HepG2 (cell line): ENCODE data around the gene MLXIPL. TPM values are rescaled to one million over a fixed set of nuclear protein-coding genes. Genes with fewer than 3 reads are reported as not detected.

Experiments
- EEA1 ChIP-seq: sonication (generic); formaldehyde crosslinking; IDR thresholded peaks from 2 replicates; pipeline ENCODE4 v1.5.1; 2020; ENCODE audit warnings: mild to moderate bottlenecking, missing genetic modification reagents, borderline replicate concordance
- EP300 ChIP-seq, 3 experiments: sonication (generic) in 1 of 3; formaldehyde crosslinking in 1 of 3; IDR thresholded peaks; 2 replicates each; pipeline versions ENCODE4 v1.5.1 to v1.6.1; 2011 to 2020; ENCODE audit warnings: low read depth in 2 of 3, low read length in 2 of 3, borderline replicate concordance in 1 of 3, improper control_type of control experiment in 1 of 3, mild to moderate bottlenecking in 1 of 3, missing genetic modification reagents in 1 of 3, moderate library complexity in 1 of 3
- GABPA ChIP-seq, 2 experiments: IDR thresholded peaks; 2 replicates each; pipeline ENCODE4 v1.6.1; 2011 to 2016; ENCODE audit warnings: low read depth in 2 of 2, low read length in 1 of 2, missing biosample characterization in 1 of 2, missing genetic modification characterization in 1 of 2
- KDM2A ChIP-seq: sonication (generic); formaldehyde crosslinking; IDR thresholded peaks from 2 replicates; pipeline ENCODE4 v1.4.0; 2020; ENCODE audit warnings: low read depth, missing genetic modification reagents, borderline replicate concordance
- MLLT10 ChIP-seq: sonication (generic); formaldehyde crosslinking; IDR thresholded peaks from 2 replicates; pipeline ENCODE4 v1.4.0; 2020; ENCODE audit warnings: missing genetic modification reagents
- RAD51 ChIP-seq: fragments of 450-650 bp; IDR thresholded peaks from 2 replicates; pipeline ENCODE4 v1.6.1; 2016; ENCODE audit warnings: borderline replicate concordance
- RNF2 ChIP-seq: fragments of 450-650 bp; conservative IDR thresholded peaks from 2 replicates; pipeline ENCODE4 v1.6.1; 2016; ENCODE audit warnings: low read depth
- STAT5B ChIP-seq: sonication (generic); formaldehyde crosslinking; IDR thresholded peaks from 2 replicates; pipeline ENCODE4 v1.4.0; 2020; ENCODE audit warnings: missing genetic modification reagents
- TCF7L2 ChIP-seq: IDR thresholded peaks from 2 replicates; pipeline ENCODE4 v1.6.1; 2011; ENCODE audit warnings: mild to moderate bottlenecking, low read depth, low read length, moderate library complexity
- TSC22D2 ChIP-seq: sonication (generic); formaldehyde crosslinking; IDR thresholded peaks from 2 replicates; pipeline ENCODE4 v1.5.1; 2020; ENCODE audit warnings: missing genetic modification reagents, mild to moderate bottlenecking, borderline replicate concordance
- ZMYM3 ChIP-seq: sonication (generic); formaldehyde crosslinking; IDR thresholded peaks from 2 replicates; pipeline ENCODE4 v1.5.1; 2020; ENCODE audit warnings: mild to moderate bottlenecking, missing genetic modification reagents
- ZNF337 ChIP-seq: sonication (generic); formaldehyde crosslinking; IDR thresholded peaks from 2 replicates; pipeline ENCODE4 v1.5.1; 2020; ENCODE audit warnings: missing genetic modification reagents, low read depth, mild to moderate bottlenecking, borderline replicate concordance
- ZNF34 ChIP-seq: sonication (generic); formaldehyde crosslinking; IDR thresholded peaks from 2 replicates; pipeline ENCODE4 v1.4.0; 2020; ENCODE audit warnings: mild to moderate bottlenecking, missing genetic modification reagents, borderline replicate concordance
- ZNF484 ChIP-seq: sonication (generic); formaldehyde crosslinking; IDR thresholded peaks from 2 replicates; pipeline ENCODE4 v1.5.1; 2020; ENCODE audit warnings: mild to moderate bottlenecking, low read depth, missing genetic modification reagents, borderline replicate concordance
- ZNF550 ChIP-seq: sonication (generic); formaldehyde crosslinking; IDR thresholded peaks from 2 replicates; pipeline ENCODE4 v1.4.0; 2020; ENCODE audit warnings: mild to moderate bottlenecking, missing genetic modification reagents, borderline replicate concordance
- ZNF569 ChIP-seq: sonication (generic); formaldehyde crosslinking; IDR thresholded peaks from 2 replicates; pipeline ENCODE4 v1.5.0; 2020; ENCODE audit warnings: mild to moderate bottlenecking, missing genetic modification reagents, moderate library complexity, borderline replicate concordance
- ZNF598 ChIP-seq: sonication (generic); formaldehyde crosslinking; IDR thresholded peaks from 2 replicates; pipeline ENCODE4 v1.5.1; 2020; ENCODE audit warnings: mild to moderate bottlenecking, missing genetic modification reagents, borderline replicate concordance
- ZNF670 ChIP-seq: sonication (generic); formaldehyde crosslinking; IDR thresholded peaks from 2 replicates; pipeline ENCODE4 v1.8.0; 2022; ENCODE audit warnings: mild to moderate bottlenecking, missing genetic modification reagents, borderline replicate concordance
- polyA plus RNA-seq, 8 experiments: library from polyadenylated mRNA; depleted of rRNA in 3 of 8; stranded (reverse) in 7 of 8; unstranded in 1 of 8; fragments of >200 nt; fragmentation: Illumina TruSeq in 4 of 8; extraction: Trizol in 4 of 8; gene quantifications; 2 replicates each; pipeline versions ENCODE4 v1.2.1 to v1.2.3, GENCODE V29; 2011 to 2016; ENCODE audit warnings: low read depth in 4 of 8, missing spikeins in 1 of 8, mixed read lengths in 1 of 8; ENCODE audit not compliant: insufficient read depth in 1 of 8
- total RNA-seq, 5 experiments: library from RNA; depleted of rRNA; stranded (reverse); fragments of >200 nt; fragmentation: Illumina TruSeq; extraction: Trizol; gene quantifications; 2 replicates each; pipeline ENCODE4 v1.2.3, GENCODE V29; 2016; ENCODE audit warnings: low read depth in 1 of 5
- TF ChIP-seq, protein P1 (sequence below): sonication (generic); formaldehyde crosslinking; IDR thresholded peaks from 2 replicates; pipeline ENCODE4 v1.4.0; 2020; ENCODE audit warnings: missing genetic modification reagents, mild to moderate bottlenecking, borderline replicate concordance
- TF ChIP-seq, protein P2 (sequence below): sonication (generic); formaldehyde crosslinking; IDR thresholded peaks from 2 replicates; pipeline ENCODE4 v1.5.0; 2020; ENCODE audit warnings: missing genetic modification reagents, mild to moderate bottlenecking, borderline replicate concordance
- TF ChIP-seq, protein P3 (sequence below): sonication (generic); formaldehyde crosslinking; IDR thresholded peaks from 2 replicates; pipeline ENCODE4 v1.5.0; 2020; ENCODE audit warnings: missing genetic modification reagents
- TF ChIP-seq, protein P4 (sequence below): sonication (generic); formaldehyde crosslinking; conservative IDR thresholded peaks from 2 replicates; pipeline ENCODE4 v1.8.0; 2022; ENCODE audit warnings: mild to moderate bottlenecking, moderate library complexity, missing genetic modification reagents

The MLXIPL gene
- total and polyA plus RNA-seq, 2 of the 13 experiments (the other 11 are each of a cell fraction or from before 2014, with no cell fraction given) = 51.6 to 60.1 TPM

- no peak for TF ChIP-seq ZNF34 (CRISPR knock-in tag)
- no peak for TF ChIP-seq RNF2
- TF ChIP-seq, protein P1, sequence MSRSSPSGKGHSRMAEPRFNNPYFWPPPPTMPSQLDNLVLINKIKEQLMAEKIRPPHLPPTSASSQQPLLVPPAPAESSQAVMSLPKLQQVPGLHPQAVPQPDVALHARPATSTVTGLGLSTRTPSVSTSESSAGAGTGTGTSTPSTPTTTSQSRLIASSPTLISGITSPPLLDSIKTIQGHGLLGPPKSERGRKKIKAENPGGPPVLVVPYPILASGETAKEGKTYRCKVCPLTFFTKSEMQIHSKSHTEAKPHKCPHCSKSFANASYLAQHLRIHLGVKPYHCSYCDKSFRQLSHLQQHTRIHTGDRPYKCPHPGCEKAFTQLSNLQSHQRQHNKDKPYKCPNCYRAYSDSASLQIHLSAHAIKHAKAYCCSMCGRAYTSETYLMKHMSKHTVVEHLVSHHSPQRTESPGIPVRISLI = no peak
- TF ChIP-seq TSC22D2 (CRISPR knock-in tag) = no peak
- TF ChIP-seq KDM2A (CRISPR knock-in tag) = no peak; the same call in 1 of the 2 replicates
- TF ChIP-seq, protein P2, sequence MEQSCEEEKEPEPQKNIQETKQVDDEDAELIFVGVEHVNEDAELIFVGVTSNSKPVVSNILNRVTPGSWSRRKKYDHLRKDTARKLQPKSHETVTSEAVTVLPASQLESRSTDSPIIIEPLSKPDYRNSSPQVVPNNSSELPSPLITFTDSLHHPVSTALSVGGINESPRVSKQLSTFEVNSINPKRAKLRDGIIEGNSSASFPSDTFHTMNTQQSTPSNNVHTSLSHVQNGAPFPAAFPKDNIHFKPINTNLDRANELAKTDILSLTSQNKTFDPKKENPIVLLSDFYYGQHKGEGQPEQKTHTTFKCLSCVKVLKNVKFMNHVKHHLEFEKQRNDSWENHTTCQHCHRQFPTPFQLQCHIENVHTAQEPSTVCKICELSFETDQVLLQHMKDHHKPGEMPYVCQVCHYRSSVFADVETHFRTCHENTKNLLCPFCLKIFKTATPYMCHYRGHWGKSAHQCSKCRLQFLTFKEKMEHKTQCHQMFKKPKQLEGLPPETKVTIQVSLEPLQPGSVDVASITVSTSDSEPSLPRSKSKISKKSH (CRISPR knock-in tag) = no peak
- no peak for TF ChIP-seq TCF7L2
- TF ChIP-seq, protein P3, sequence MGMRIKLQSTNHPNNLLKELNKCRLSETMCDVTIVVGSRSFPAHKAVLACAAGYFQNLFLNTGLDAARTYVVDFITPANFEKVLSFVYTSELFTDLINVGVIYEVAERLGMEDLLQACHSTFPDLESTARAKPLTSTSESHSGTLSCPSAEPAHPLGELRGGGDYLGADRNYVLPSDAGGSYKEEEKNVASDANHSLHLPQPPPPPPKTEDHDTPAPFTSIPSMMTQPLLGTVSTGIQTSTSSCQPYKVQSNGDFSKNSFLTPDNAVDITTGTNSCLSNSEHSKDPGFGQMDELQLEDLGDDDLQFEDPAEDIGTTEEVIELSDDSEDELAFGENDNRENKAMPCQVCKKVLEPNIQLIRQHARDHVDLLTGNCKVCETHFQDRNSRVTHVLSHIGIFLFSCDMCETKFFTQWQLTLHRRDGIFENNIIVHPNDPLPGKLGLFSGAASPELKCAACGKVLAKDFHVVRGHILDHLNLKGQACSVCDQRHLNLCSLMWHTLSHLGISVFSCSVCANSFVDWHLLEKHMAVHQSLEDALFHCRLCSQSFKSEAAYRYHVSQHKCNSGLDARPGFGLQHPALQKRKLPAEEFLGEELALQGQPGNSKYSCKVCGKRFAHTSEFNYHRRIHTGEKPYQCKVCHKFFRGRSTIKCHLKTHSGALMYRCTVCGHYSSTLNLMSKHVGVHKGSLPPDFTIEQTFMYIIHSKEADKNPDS (CRISPR knock-in tag) = no peak
- TF ChIP-seq ZNF569 (CRISPR knock-in tag) = no peak
- no peak for TF ChIP-seq ZMYM3
- TF ChIP-seq GABPA (IDR thresholded peaks at IDR 0.05; ENCODE audit: low read depth, low read length) = no peak
- no peak for TF ChIP-seq GABPA (CRISPR knock-in tag; IDR thresholded peaks at IDR 0.05; ENCODE audit: low read depth)
- 0 out of 2 replicates have a peak, but pooled peaks have one; percentile 54 for TF ChIP-seq EEA1 (CRISPR knock-in tag)
- no peak for TF ChIP-seq EP300 (IDR thresholded peaks at IDR 0.05; ENCODE audit: low read depth in 2 of 2, low read length in 2 of 2)
- no peak for TF ChIP-seq EP300 (CRISPR knock-in tag; IDR thresholded peaks at IDR 0.05; ENCODE audit: borderline replicate concordance)
- TF ChIP-seq, protein P4, sequence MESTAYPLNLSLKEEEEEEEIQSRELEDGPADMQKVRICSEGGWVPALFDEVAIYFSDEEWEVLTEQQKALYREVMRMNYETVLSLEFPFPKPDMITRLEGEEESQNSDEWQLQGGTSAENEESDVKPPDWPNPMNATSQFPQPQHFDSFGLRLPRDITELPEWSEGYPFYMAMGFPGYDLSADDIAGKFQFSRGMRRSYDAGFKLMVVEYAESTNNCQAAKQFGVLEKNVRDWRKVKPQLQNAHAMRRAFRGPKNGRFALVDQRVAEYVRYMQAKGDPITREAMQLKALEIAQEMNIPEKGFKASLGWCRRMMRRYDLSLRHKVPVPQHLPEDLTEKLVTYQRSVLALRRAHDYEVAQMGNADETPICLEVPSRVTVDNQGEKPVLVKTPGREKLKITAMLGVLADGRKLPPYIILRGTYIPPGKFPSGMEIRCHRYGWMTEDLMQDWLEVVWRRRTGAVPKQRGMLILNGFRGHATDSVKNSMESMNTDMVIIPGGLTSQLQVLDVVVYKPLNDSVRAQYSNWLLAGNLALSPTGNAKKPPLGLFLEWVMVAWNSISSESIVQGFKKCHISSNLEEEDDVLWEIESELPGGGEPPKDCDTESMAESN (CRISPR knock-in tag) = no peak
- TF ChIP-seq ZNF484 (CRISPR knock-in tag) = no peak
- TF ChIP-seq MLLT10 (CRISPR knock-in tag) = no peak
- TF ChIP-seq ZNF550 (CRISPR knock-in tag) = no peak
- TF ChIP-seq STAT5B (CRISPR knock-in tag) = no peak
- TF ChIP-seq ZNF670 (CRISPR knock-in tag) = 0 out of 2 replicates have a peak, but pooled peaks have one; percentile 48
- no peak for TF ChIP-seq ZNF337 (CRISPR knock-in tag)
- peak; percentile 29; the same call in 1 of the 2 replicates for TF ChIP-seq ZNF598 (CRISPR knock-in tag)
- no peak for TF ChIP-seq RAD51
These were observed 46.5 kb downstream of the MLXIPL start (continued) for GRCh38 chr7:73577627-73578341.
